CD4-positive, alpha-beta T cell treated with Interleukin-21 for 1 hour (primary cell): ENCODE measurements around the gene NACC2.
A peak's percentile ranks its signal among the peaks of the same experiment; 100 is the strongest.

Source experiments
- DNase-seq: peaks from one replicate; pipeline ENCODE4 v3.0.0-alpha.2; 2020

The NACC2 gene

GRCh38 chr9:135989722-135990467, 105.2 kb downstream of the NACC2 start:
- peak; percentile 13 for DNase-seq

GRCh38 chr9:135989157-135989556, 105.9 kb downstream of the NACC2 start:
- DNase-seq: no peak

GRCh38 chr9:135988493-135988892, 106.6 kb downstream of the NACC2 start:
- DNase-seq: no peak

- no peak for DNase-seq
These were observed 107.2 kb downstream of the NACC2 start for GRCh38 chr9:135987838-135988404.

- no peak for DNase-seq
These were observed 108.5 kb downstream of the NACC2 start for GRCh38 chr9:135986605-135987004.

- DNase-seq: no peak
These were observed 109.2 kb downstream of the NACC2 start for GRCh38 chr9:135985889-135986288.

GRCh38 chr9:135985459-135985774, 109.7 kb downstream of the NACC2 start:
- DNase-seq: no peak

- DNase-seq: no peak
These were observed 110.9 kb downstream of the NACC2 start for GRCh38 chr9:135984072-135984710.

- DNase-seq: no peak
These were observed 111.6 kb downstream of the NACC2 start for GRCh38 chr9:135983208-135984071.

- DNase-seq: no peak
These were observed 112.4 kb downstream of the NACC2 start for GRCh38 chr9:135982499-135983207.

GRCh38 chr9:135980926-135981630, 114.0 kb downstream of the NACC2 start:
- DNase-seq: no peak

- no peak for DNase-seq
These were observed 115.4 kb downstream of the NACC2 start for GRCh38 chr9:135979547-135980166.

- DNase-seq: peak; percentile 71
These were observed 116.2 kb downstream of the NACC2 start for GRCh38 chr9:135978642-135979546.

GRCh38 chr9:135976944-135977343, 118.1 kb downstream of the NACC2 start:
- DNase-seq: no peak

GRCh38 chr9:135976531-135976930, 118.6 kb downstream of the NACC2 start:
- no peak for DNase-seq

- DNase-seq: no peak
These were observed 119.3 kb downstream of the NACC2 start for GRCh38 chr9:135975834-135976233.

- DNase-seq: no peak
These were observed 120.9 kb downstream of the NACC2 start for GRCh38 chr9:135974220-135974573.

- DNase-seq: no peak
These were observed 121.5 kb downstream of the NACC2 start for GRCh38 chr9:135973277-135974219.

GRCh38 chr9:135971892-135972291, 123.2 kb downstream of the NACC2 start:
- peak; percentile 50 for DNase-seq
